Measurements from ENCODE around the gene CPN2.

- TF ChIP-seq CTCF (IDR thresholded peaks at IDR 0.05) (no peak), POLR2A (IDR thresholded peaks at IDR 0.05) (no peak), EP300 (IDR thresholded peaks at IDR 0.05; ENCODE audit: low read depth) (no peak)
Observed at GRCh38 chr3:194326192-194326967, 24.7 kb downstream of the CPN2 start.

Measured in transverse colon (tissue), 3 donors.